ENCODE measurements around the gene CMTM1. TPM values are rescaled to one million over a fixed set of nuclear protein-coding genes. Genes with fewer than 3 reads are reported as not detected.

The CMTM1 gene
- total RNA-seq, 1 experiment from 2014 or later, result 2.6 TPM

GRCh38 chr16:66561381-66562080 lies 4.7 kb upstream of the CMTM1 start:
- no peak for TF ChIP-seq CTCF (conservative IDR thresholded peaks at IDR 0.05)
- H4K91ac ChIP-seq (ENCODE audit: insufficient read length, low read depth, low read length), result no peak overlapping the region
- H3K4ac ChIP-seq (ENCODE audit: low read depth, low read length), result no peak overlapping the region
- H4K20me1 ChIP-seq (ENCODE audit: control insufficient read depth, insufficient read depth, insufficient read length), result peaks cover 3% of the 10 kb centered on the region
- Mint-ChIP-seq H3K4me1 (no peaks in the 10 kb centered on the region), H3K27ac (no peak overlapping the region), H3K4me3 (no peak overlapping the region), H3K9me3 (no peaks in the 10 kb centered on the region), H3K27me3 (ENCODE audit: low read depth) (no peaks in the 10 kb centered on the region), H3K36me3 (ENCODE audit: insufficient read depth in 1 of 3, low read depth in 3 of 3) (peaks cover 0 to 14% (median 14%) of the 10 kb centered on the region in 3 experiments; a peak in 4 of 7 replicates)
- H3K79me2 ChIP-seq (ENCODE audit: insufficient read depth, low read length), result no peaks in the 10 kb centered on the region
- no peak overlapping the region for H3K56ac ChIP-seq (ENCODE audit: insufficient read length, low read depth, low read length)
- no peak overlapping the region for H2BK120ac ChIP-seq (ENCODE audit: low read depth, low read length, poor library complexity, severe bottlenecking)
- no peaks in the 10 kb centered on the region for H3K79me1 ChIP-seq (ENCODE audit: insufficient read depth, low read depth, low read length, poor library complexity, severe bottlenecking)
- H3K14ac ChIP-seq (ENCODE audit: insufficient read depth, low read length), result no peak overlapping the region
- no peak for DNase-seq
- no peak overlapping the region for H3T11ph ChIP-seq (ENCODE audit: low read length)
- no peaks in the 10 kb centered on the region for H3K9me3 ChIP-seq (ENCODE audit: control insufficient read depth, low read depth, low read length)
- H2AK5ac ChIP-seq (ENCODE audit: insufficient read length, low read length), result no peak overlapping the region
- no peak overlapping the region for H3K27ac ChIP-seq (ENCODE audit: insufficient read length, low read depth, low read length)
- no peak overlapping the region for H2AFZ ChIP-seq (ENCODE audit: low read length)
- no peak overlapping the region for H3K23ac ChIP-seq (ENCODE audit: insufficient read length, low read depth, low read length)
- no peaks in the 10 kb centered on the region for H3K23me2 ChIP-seq (ENCODE audit: insufficient read length, low read depth, low read length, poor library complexity, severe bottlenecking)
- H2BK12ac ChIP-seq (ENCODE audit: insufficient read length, low read depth, low read length), result no peak overlapping the region
- H2BK5ac ChIP-seq (ENCODE audit: insufficient read length, low read length), result no peak overlapping the region
- no peak overlapping the region for H2BK20ac ChIP-seq (ENCODE audit: low read depth, low read length, poor library complexity, severe bottlenecking)
- no peaks in the 10 kb centered on the region for H3K27me3 ChIP-seq (ENCODE audit: insufficient read depth, low read length)
- WGBS (ENCODE audit: extremely low coverage, insufficient read length, low lambda C conversion rate), result no CpG with 5 or more reads among the region's 3 CpGs
- H3K4me2 ChIP-seq (ENCODE audit: insufficient read depth, insufficient read length, low read length), result no peak overlapping the region
- H3K18ac ChIP-seq (ENCODE audit: insufficient read length, low read depth, low read length), result no peak overlapping the region
- H4K8ac ChIP-seq (replicated peaks; ENCODE audit: insufficient read length, low read depth, low read length), result no peak overlapping the region
- H3K4me1 ChIP-seq (ENCODE audit: insufficient read depth, low read length), result no peaks in the 10 kb centered on the region
- H2BK15ac ChIP-seq (ENCODE audit: low read depth, low read length), result no peak overlapping the region
- no peak overlapping the region for H3K9ac ChIP-seq (ENCODE audit: extremely low read depth, insufficient read length, low read length)
- no peak overlapping the region for H4K5ac ChIP-seq (ENCODE audit: insufficient read length, low read depth, low read length)

Data from H9 (cell line).